Stimulated activated CD8-positive, alpha-beta memory T cell treated with anti-CD3 and anti-CD28 coated beads, Interleukin-7, amount 100 ng/mL, for 48 hours (primary cell): Measurements from ENCODE around the gene MAPT.
"Not testable (repeated sequence)": the region's sequence is repeated elsewhere in the genome, so short reads cannot be mapped to it uniquely, and the experiment has no call there.

Experiments
- DNase-seq, 2 donors: peaks; one replicate each; pipeline ENCODE4 v3.0.0-alpha.2; 2020; ENCODE audit warnings: low read depth in 1 of 2; ENCODE audit errors: extremely low read depth in 1 of 2

Gene MAPT

DNA sequence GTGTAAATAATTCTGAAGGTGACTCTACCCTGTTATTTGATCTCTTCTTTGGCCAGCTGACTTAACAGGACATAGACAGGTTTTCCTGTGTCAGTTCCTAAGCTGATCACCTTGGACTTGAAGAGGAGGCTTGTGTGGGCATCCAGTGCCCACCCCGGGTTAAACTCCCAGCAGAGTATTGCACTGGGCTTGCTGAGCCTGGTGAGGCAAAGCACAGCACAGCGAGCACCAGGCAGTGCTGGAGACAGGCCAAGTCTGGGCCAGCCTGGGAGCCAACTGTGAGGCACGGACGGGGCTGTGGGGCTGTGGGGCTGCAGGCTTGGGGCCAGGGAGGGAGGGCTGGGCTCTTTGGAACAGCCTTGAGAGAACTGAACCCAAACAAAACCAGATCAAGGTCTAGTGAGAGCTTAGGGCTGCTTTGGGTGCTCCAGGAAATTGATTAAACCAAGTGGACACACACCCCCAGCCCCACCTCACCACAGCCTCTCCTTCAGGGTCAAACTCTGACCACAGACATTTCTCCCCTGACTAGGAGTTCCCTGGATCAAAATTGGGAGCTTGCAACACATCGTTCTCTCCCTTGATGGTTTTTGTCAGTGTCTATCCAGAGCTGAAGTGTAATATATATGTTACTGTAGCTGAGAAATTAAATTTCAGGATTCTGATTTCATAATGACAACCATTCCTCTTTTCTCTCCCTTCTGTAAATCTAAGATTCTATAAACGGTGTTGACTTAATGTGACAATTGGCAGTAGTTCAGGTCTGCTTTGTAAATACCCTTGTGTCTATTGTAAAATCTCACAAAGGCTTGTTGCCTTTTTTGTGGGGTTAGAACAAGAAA lies 109.8 kb downstream of the MAPT start:
- no peak for DNase-seq

DNA sequence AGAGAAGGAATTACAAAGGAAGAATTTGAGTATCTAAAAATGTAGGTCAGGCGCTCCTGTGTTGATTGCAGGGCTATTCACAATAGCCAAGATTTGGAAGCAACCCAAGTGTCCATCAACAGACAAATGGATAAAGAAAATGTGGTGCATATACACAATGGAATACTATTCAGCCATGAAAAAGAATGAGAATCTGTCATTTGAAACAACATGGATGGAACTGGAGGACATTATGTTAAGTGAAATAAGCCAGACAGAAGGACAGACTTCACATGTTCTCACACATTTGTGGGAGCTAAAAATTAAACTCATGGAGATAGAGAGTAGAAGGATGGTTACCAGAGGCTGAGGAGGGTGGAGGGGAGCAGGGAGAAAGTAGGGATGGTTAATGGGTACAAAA lies 111.7 kb downstream of the MAPT start:
- DNase-seq = not testable (repeated sequence)

DNA sequence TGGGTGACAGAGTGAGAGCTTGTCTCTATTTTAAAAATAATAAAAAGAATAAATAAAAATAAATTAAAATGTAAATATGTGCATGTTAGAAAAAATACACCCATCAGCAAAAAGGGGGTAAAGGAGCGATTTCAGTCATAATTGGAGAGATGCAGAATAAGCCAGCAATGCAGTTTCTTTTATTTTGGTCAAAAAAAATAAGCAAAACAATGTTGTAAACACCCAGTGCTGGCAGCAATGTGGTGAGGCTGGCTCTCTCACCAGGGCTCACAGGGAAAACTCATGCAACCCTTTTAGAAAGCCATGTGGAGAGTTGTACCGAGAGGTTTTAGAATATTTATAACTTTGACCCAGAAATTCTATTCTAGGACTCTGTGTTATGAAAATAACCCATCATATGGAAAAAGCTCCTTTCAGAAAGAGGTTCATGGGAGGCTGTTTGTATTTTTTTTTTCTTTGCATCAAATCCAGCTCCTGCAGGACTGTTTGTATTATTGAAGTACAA lies 113.2 kb downstream of the MAPT start:
- DNase-seq = no peak

DNA sequence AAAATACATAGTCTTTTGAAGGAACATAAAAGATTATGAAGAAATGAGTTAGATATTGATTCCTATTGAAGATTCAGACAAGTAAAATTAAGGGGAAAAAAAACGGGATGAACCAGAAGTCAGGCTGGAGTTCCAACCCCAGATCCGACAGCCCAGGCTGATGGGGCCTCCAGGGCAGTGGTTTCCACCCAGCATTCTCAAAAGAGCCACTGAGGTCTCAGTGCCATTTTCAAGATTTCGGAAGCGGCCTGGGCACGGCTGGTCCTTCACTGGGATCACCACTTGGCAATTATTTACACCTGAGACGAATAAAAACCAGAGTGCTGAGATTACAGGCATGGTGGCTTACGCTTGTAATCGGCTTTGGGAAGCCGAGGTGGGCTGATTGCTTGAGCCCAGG lies 114.2 kb downstream of the MAPT start:
- no peak for DNase-seq

DNA sequence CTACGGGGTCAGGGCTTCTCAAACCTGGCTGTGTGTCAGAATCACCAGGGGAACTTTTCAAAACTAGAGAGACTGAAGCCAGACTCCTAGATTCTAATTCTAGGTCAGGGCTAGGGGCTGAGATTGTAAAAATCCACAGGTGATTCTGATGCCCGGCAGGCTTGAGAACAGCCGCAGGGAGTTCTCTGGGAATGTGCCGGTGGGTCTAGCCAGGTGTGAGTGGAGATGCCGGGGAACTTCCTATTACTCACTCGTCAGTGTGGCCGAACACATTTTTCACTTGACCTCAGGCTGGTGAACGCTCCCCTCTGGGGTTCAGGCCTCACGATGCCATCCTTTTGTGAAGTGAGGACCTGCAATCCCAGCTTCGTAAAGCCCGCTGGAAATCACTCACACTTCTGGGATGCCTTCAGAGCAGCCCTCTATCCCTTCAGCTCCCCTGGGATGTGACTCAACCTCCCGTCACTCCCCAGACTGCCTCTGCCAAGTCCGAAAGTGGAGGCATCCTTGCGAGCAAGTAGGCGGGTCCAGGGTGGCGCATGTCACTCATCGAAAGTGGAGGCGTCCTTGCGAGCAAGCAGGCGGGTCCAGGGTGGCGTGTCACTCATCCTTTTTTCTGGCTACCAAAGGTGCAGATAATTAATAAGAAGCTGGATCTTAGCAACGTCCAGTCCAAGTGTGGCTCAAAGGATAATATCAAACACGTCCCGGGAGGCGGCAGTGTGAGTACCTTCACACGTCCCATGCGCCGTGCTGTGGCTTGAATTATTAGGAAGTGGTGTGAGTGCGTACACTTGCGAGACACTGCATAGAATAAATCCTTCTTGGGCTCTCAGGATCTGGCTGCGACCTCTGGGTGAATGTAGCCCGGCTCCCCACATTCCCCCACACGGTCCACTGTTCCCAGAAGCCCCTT lies 115.6 kb downstream of the MAPT start:
- DNase-seq = no peak

DNA sequence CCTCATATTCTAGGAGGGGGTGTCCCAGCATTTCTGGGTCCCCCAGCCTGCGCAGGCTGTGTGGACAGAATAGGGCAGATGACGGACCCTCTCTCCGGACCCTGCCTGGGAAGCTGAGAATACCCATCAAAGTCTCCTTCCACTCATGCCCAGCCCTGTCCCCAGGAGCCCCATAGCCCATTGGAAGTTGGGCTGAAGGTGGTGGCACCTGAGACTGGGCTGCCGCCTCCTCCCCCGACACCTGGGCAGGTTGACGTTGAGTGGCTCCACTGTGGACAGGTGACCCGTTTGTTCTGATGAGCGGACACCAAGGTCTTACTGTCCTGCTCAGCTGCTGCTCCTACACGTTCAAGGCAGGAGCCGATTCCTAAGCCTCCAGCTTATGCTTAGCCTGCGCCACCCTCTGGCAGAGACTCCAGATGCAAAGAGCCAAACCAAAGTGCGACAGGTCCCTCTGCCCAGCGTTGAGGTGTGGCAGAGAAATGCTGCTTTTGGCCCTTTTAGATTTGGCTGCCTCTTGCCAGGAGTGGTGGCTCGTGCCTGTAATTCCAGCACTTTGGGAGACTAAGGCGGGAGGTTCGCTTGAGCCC lies 116.3 kb downstream of the MAPT start:
- no peak for DNase-seq

DNA sequence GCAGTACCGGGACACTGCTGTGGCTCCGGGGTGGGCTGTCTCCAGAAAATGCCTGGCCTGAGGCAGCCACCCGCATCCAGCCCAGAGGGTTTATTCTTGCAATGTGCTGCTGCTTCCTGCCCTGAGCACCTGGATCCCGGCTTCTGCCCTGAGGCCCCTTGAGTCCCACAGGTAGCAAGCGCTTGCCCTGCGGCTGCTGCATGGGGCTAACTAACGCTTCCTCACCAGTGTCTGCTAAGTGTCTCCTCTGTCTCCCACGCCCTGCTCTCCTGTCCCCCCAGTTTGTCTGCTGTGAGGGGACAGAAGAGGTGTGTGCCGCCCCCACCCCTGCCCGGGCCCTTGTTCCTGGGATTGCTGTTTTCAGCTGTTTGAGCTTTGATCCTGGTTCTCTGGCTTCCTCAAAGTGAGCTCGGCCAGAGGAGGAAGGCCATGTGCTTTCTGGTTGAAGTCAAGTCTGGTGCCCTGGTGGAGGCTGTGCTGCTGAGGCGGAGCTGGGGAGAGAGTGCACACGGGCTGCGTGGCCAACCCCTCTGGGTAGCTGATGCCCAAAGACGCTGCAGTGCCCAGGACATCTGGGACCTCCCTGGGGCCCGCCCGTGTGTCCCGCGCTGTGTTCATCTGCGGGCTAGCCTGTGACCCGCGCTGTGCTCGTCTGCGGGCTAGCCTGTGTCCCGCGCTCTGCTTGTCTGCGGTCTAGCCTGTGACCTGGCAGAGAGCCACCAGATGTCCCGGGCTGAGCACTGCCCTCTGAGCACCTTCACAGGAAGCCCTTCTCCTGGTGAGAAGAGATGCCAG lies 117.6 kb downstream of the MAPT start:
- DNase-seq = no peak

DNA sequence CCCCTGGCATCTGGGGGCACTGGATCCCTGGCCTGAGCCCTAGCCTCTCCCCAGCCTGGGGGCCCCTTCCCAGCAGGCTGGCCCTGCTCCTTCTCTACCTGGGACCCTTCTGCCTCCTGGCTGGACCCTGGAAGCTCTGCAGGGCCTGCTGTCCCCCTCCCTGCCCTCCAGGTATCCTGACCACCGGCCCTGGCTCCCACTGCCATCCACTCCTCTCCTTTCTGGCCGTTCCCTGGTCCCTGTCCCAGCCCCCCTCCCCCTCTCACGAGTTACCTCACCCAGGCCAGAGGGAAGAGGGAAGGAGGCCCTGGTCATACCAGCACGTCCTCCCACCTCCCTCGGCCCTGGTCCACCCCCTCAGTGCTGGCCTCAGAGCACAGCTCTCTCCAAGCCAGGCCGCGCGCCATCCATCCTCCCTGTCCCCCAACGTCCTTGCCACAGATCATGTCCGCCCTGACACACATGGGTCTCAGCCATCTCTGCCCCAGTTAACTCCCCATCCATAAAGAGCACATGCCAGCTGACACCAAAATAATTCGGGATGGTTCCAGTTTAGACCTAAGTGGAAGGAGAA lies 118.2 kb downstream of the MAPT start:
- no peak for DNase-seq

DNA sequence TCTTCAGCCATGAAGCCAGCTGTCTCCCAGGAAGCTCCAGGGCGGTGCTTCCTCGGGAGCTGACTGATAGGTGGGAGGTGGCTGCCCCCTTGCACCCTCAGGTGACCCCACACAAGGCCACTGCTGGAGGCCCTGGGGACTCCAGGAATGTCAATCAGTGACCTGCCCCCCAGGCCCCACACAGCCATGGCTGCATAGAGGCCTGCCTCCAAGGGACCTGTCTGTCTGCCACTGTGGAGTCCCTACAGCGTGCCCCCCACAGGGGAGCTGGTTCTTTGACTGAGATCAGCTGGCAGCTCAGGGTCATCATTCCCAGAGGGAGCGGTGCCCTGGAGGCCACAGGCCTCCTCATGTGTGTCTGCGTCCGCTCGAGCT lies 118.8 kb downstream of the MAPT start:
- no peak for DNase-seq

DNA sequence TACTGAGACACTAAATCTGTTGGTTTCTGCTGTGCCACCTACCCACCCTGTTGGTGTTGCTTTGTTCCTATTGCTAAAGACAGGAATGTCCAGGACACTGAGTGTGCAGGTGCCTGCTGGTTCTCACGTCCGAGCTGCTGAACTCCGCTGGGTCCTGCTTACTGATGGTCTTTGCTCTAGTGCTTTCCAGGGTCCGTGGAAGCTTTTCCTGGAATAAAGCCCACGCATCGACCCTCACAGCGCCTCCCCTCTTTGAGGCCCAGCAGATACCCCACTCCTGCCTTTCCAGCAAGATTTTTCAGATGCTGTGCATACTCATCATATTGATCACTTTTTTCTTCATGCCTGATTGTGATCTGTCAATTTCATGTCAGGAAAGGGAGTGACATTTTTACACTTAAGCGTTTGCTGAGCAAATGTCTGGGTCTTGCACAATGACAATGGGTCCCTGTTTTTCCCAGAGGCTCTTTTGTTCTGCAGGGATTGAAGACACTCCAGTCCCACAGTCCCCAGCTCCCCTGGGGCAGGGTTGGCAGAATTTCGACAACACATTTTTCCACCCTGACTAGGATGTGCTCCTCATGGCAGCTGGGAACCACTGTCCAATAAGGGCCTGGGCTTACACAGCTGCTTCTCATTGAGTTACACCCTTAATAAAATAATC lies 119.3 kb downstream of the MAPT start:
- DNase-seq = no peak

DNA sequence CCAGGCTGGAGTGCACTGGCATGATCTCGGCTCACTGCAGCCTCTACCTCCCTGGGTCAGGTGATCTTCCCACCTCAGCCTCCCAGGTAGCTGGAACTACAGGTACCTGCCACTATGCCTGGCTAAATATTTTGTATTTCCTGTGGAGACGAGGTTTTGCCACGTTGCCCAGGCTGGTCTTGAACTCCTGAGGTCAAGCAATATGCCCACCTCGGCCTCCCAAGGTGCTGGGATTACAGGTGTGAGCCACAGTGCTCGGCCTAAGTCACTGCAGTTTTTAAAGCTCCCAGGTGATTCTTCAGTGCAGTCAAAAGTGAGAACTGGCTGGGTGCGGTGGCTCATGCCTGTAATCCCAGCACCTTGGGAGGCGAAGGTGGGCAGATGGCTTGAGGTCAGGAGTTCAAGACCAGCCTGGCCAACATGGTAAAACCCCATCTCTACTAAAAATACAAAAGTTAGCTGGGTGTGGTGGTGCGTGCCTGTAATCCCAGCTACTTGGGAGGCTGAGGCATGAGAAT lies 125.1 kb downstream of the MAPT start:
- DNase-seq = not testable (repeated sequence)

DNA sequence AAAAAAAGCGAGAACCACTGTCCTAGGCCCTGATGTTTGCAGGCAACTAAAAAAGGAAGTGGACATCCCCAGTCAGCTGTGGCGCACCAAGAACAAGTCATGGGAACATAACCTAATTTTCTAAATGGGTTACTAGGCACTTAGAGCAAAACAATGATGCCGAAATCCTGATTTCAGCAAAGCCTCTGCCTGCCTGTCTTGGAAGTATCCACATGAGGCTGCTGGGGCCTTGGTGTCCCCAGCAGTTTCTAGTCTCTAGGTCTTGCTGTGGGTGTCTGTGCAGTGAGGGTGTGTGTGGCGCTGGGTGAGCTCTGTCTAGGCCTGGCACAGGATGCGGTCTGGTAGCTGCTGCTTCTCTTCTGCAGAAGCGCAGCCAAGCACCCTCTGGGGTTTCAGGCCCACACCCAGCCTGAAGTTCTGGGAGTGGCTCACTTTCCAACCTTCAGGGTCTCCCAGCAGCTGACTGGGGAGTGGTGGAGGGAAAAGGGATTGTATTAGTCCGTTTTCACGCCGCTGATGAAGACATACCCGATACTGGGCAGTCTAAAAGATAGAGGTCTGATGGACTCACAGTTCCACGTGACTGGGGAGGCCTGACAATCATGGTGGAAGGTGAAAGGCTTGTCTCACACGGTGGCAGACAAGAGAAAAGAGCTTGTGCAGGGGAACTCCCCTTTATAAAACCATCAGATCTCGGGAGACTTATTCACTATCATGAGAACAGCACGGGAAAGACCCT lies 125.8 kb downstream of the MAPT start:
- peak in 1 of 2 donors; percentile 29 for DNase-seq

DNA sequence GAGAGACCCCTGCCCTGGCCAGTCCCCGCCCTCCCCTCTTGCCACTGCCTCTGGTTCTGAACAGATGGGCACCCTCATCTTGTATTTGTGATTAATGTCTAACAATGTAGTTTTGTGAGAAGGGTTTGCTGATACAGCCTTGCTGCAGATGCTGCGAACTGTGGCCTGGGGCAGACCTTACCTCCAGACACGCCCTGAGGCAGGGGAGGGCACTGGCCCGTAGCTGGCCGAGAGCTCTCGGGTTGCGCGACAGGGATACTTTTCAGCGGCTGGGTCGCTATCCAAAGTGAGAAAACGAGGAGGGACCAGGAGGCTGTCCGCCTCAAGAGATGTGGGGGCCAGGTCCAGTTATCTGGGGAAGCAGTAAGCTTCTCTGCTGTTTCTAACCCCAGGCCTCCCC lies 126.6 kb downstream of the MAPT start:
- DNase-seq = no peak

DNA sequence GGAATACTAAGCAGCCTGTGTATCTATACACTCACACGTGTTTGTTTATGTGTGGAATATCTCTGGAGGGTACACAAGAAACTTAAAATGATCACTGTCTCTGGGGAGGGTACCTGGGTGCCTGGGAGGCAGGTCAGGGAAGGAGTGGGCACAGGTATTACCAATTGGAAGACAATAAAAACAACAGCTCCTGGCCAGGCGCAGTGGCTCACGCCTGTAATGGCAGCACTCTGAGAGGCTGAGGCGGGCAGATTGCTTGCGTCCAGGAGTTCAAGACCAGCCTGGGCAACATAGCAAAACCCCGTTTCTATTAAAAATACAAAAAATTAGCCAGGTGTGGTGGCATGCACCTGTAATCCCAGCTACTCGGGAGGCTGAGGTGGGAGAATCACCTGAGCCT lies 129.0 kb downstream of the MAPT start:
- not testable (repeated sequence) for DNase-seq

DNA sequence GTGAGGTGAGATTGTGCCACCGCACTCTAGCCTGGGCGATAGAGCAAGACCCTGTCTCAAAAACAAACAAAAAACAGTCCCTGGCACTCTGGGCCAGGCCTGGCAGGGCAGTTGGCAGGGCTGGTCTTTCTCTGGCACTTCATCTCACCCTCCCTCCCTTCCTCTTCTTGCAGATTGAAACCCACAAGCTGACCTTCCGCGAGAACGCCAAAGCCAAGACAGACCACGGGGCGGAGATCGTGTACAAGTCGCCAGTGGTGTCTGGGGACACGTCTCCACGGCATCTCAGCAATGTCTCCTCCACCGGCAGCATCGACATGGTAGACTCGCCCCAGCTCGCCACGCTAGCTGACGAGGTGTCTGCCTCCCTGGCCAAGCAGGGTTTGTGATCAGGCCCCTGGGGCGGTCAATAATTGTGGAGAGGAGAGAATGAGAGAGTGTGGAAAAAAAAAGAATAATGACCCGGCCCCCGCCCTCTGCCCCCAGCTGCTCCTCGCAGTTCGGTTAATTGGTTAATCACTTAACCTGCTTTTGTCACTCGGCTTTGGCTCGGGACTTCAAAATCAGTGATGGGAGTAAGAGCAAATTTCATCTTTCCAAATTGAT lies 129.5 kb downstream of the MAPT start:
- no peak for DNase-seq

DNA sequence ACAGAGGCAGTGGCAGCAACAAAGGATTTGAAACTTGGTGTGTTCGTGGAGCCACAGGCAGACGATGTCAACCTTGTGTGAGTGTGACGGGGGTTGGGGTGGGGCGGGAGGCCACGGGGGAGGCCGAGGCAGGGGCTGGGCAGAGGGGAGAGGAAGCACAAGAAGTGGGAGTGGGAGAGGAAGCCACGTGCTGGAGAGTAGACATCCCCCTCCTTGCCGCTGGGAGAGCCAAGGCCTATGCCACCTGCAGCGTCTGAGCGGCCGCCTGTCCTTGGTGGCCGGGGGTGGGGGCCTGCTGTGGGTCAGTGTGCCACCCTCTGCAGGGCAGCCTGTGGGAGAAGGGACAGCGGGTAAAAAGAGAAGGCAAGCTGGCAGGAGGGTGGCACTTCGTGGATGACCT lies 130.2 kb downstream of the MAPT start:
- DNase-seq = no peak

DNA sequence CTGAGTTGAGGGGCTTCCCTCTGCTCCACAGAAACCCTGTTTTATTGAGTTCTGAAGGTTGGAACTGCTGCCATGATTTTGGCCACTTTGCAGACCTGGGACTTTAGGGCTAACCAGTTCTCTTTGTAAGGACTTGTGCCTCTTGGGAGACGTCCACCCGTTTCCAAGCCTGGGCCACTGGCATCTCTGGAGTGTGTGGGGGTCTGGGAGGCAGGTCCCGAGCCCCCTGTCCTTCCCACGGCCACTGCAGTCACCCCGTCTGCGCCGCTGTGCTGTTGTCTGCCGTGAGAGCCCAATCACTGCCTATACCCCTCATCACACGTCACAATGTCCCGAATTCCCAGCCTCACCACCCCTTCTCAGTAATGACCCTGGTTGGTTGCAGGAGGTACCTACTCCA lies 130.7 kb downstream of the MAPT start:
- DNase-seq = no peak

DNA sequence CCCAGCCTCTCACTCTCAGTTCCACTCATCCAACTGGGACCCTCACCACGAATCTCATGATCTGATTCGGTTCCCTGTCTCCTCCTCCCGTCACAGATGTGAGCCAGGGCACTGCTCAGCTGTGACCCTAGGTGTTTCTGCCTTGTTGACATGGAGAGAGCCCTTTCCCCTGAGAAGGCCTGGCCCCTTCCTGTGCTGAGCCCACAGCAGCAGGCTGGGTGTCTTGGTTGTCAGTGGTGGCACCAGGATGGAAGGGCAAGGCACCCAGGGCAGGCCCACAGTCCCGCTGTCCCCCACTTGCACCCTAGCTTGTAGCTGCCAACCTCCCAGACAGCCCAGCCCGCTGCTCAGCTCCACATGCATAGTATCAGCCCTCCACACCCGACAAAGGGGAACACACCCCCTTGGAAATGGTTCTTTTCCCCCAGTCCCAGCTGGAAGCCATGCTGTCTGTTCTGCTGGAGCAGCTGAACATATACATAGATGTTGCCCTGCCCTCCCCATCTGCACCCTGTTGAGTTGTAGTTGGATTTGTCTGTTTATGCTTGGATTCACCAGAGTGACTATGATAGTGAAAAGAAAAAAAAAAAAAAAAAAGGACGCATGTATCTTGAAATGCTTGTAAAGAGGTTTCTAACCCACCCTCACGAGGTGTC lies 131.3 kb downstream of the MAPT start:
- DNase-seq = no peak
